B cell (primary cell): Measurements from ENCODE around the gene PIWIL1.

ENCODE experiments used
- EZH2 ChIP-seq: IDR thresholded peaks from 2 replicates; pipeline ENCODE4 v1.6.1; 2012; ENCODE audit warnings: borderline replicate concordance, low read depth, mild to moderate bottlenecking, moderate library complexity, low read length; ENCODE audit not compliant: insufficient read depth, poor library complexity, severe bottlenecking
- TF ChIP-seq, protein P1 (sequence below): fragments of 200-600 bp; IDR thresholded peaks from one replicate; pipeline ENCODE4 v1.8.0; 2022; ENCODE audit warnings: antibody characterized with exemption, mild to moderate bottlenecking

GRCh38 chr12:130336723-130337487, 782 bp upstream of the PIWIL1 start:
- TF ChIP-seq, protein P1, sequence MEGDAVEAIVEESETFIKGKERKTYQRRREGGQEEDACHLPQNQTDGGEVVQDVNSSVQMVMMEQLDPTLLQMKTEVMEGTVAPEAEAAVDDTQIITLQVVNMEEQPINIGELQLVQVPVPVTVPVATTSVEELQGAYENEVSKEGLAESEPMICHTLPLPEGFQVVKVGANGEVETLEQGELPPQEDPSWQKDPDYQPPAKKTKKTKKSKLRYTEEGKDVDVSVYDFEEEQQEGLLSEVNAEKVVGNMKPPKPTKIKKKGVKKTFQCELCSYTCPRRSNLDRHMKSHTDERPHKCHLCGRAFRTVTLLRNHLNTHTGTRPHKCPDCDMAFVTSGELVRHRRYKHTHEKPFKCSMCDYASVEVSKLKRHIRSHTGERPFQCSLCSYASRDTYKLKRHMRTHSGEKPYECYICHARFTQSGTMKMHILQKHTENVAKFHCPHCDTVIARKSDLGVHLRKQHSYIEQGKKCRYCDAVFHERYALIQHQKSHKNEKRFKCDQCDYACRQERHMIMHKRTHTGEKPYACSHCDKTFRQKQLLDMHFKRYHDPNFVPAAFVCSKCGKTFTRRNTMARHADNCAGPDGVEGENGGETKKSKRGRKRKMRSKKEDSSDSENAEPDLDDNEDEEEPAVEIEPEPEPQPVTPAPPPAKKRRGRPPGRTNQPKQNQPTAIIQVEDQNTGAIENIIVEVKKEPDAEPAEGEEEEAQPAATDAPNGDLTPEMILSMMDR: no peak
- TF ChIP-seq EZH2: no peak
